HS-27A (cell line): Measurements from ENCODE around the gene AFAP1.

ENCODE experiments used
- DNase-seq: peaks from one replicate; pipeline ENCODE4 v3.0.0-alpha.2; 2012; ENCODE audit warnings: low read depth, missing footprints

The AFAP1 gene

DNA sequence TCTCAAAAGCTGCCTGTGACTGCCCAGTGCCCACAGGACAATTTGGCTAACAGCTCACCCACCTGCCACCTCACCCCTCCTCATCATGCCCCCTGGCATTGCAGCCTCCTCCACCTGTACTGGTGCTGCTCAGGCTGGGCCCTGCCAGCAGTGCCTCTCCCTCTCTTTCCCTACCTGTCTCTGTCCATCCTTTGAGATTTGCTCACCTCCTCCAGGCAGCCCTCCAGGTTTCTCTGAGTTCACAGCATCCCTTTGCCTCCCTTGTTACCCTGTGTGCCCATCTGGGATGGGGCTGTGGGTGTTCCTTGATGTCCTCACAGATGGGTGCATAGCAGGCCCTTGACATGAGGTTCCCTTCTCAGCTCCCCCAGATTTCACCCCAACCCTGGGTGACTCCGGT lies 224.9 kb downstream of the AFAP1 start:
- no peak for DNase-seq

DNA sequence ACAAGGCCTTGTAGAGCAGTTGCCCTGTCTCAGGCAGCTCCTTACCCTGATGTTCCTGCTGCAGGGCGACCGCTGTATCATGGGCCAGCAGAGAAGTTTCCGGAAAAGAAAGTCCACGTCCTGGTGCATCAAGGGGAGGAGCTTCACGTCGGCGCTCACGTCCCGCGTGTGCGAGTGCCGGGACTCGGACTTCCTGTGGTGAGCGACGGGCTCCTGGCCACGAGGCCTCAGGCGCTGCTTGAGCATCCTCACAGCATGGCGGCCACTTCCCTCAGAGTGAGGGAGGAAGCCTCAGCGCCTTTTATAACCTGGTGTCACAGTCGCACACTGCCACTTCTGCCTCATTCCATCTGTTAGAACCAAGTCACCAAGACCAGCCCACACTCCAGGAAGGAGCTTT lies 225.5 kb downstream of the AFAP1 start:
- DNase-seq = no peak

DNA sequence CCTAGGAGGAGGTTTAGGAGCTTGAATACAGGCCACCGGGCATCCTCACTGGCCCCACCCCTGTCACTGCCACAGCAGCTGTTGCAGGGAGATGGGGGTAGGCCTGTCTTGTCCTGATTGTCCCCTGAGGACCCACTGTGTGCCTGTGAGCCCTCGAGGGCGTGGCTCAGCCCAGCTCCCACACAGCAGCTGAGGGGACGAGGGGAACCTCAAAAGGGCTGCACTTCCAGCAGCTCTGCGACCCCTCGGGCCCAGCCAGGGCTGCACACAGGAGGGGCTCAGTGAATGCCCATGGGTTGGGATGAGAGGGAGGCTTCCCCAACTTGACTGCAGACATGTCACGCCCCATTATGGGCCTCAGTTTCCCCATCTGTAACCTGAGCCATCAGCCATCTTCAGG lies 225.9 kb downstream of the AFAP1 start:
- DNase-seq = no peak

DNA sequence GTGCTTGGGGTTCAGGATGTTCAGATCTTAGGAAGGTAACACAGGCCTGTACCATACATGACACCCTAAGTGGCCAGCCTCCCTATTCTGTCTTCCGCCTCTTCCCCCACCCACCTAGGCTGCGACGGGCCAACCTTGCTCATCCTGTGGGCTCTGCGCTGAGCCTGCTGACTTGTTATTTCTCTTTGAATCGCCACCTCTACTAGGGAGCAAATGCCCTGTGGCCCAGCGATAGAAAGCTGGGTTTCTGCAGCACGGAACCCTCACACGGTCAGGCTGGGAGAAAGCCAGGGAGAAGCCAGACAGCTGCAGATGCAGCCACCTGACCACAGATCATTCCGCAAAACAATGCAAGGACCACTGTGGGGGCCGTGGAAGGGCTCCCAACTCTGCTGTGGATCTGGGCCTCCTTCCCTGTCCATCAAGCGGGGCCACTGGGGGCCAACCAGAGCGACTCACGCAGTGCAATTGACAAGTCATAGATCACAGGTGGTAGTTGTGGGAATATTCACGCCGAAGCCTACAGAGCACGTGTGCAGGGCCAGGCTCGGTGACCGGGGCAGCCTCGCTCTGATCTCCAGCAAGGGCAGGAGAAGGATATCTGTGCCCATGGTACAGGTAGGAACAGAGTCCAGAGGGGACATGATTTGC lies 227.5 kb downstream of the AFAP1 start:
- DNase-seq = no peak

DNA sequence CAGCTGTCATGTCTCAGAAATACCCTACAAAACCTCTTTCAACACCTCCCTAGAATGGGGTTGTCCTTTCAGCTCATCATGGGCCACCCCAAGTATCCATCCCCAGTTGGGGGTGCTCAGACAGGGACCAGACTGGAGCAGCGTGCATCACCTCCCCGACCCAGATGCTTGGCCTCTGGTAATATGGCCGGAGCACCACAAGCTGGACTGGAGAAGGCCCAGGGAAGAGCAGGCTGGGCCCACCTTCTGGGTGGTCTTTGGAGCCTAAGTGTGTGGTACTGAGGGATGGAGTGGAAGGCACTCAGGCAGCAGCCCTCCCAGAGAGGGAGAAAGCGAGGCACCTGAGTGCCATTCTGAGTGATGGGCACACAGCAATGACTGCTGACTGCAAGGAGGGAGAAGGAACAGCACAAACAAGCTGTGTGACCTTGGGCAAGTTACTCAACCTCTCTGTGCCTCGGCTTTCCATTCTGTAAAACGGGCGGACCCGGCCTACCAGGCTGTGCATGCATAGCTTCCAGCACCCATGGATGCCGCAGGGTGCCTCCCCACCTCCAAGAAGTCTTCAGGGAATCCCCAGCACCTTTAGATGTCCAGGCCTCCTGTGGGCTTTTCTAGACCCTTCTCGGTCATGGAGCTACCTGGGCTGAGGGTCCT lies 228.2 kb downstream of the AFAP1 start:
- DNase-seq = no peak

DNA sequence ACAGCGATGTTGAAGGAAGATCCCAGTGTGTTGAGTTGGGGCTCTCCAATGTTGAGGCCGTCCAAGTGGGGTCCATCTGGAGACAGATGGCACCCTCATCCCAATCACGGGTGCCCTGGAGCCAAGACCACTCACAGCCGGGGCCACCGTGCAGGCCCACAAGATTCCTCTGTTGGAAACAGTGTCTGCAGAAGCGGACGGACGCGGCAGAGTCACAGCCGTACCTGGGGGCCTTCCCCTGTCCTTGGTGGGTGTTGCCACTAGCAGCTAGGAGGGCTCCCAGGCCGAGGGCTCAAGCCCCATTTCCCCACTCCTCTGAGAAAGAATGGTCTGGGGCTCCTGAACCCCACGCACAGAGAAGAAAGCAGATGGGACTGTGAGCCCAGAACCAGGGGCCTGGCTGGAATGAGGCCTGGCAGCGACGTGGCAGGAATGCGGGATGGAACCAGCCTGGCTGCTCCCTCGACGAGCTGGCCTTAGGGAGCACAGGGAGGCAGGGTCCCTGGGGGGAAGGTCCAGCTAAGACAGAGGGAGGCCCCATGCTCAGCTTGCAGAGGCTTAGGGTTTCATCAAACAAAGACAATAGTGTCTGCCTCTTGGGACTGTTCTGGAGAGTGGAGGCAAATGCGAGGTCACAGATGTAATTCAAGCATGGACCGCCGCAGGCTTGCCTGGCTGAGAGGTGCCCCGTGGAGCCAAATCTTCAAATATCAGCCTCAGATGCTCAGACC lies 228.9 kb downstream of the AFAP1 start:
- no peak for DNase-seq

DNA sequence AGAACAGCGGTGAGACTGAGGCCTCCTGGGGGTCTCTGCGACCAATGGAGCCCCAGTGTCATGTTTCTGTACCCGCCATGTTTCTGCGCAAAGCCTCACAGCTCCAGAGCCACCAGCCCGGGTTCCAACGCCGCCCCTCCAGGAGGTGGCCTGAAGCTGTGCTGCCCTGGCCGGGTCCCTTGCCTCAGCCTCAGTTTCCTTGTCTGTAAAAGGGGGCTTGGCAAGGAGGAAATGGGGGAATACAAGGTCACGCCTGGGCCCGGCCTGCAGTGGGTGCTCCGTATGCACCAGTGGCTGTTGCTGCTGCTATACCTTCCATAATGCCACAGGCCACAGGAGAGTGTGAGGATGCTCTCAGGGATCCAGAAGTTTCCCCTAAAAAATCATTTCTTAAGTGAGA lies 229.5 kb downstream of the AFAP1 start:
- DNase-seq = no peak

DNA sequence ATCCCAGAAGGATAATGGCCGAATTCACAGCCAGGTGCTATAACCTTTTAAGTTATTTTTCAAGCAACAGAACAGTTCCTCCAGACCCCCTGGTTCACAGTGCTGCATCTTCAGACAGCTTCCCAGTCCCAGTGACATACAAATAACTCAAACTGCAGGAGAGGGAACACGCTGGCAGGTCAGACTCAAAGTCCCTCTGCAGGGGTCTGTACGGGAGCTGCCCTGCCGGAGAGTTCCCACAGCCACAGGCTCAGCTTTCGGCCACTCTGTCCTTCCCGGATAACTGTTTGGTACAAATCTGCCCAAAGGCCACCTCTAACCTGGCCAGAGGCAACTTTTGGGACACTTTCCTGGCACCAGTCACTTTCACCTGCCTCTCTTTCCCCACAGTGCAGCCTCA lies 230.2 kb downstream of the AFAP1 start:
- DNase-seq = no peak

DNA sequence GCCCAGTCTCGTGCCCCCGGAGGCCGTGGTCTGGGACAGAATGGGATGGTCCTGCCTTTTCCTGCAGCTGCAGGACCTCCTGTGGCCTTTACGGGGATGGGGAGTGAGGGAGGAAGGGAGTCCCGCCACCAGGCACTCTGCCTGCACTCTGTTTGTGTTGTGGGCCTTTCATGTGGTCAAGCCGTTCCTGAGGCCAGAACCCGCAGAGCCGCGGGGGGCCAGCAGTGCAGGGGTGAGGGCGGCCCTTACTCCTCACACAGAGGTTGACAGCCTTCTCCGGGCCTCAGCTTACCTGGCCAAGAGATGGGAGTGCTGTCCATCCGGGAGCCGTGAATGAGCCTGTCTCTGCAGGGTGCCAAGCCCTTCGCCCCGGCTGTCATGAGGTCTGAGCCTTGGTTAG lies 230.7 kb downstream of the AFAP1 start:
- DNase-seq = no peak
